Measurements from ENCODE around the gene CIRBP.

GRCh38 chr19:1280636-1281568 lies 11.8 kb downstream of the CIRBP start:
- TF ChIP-seq CTCF (IDR thresholded peaks at IDR 0.05; ENCODE audit: poor library complexity) (no peak), EZH2phosphoT487 (IDR thresholded peaks at IDR 0.05; ENCODE audit: low read depth, severe bottlenecking, unreplicated experiment) (no peak), EZH2 (IDR thresholded peaks at IDR 0.05; ENCODE audit: borderline replicate concordance) (no peak)
